Omental fat pad (tissue), 4 donors: ENCODE results near the gene ANKS1B. TPM values are rescaled to one million over a fixed set of nuclear protein-coding genes. Genes with fewer than 3 reads are reported as not detected.
"Not testable (repeated sequence)": the region's sequence is repeated elsewhere in the genome, so short reads cannot be mapped to it uniquely, and the experiment has no call there.

Source experiments
- ATAC-seq: fragments of 150-250 bp; one replicate; pipeline ENCODE4 v1.9.1; 2016; ENCODE audit warnings: mild to moderate bottlenecking, moderate library complexity; ENCODE audit not compliant: low FRiP score
- DNase-seq: peaks from one replicate; pipeline ENCODE4 v3.0.0-alpha.2; 2019; ENCODE audit warnings: low spot score
- total RNA-seq, 4 donors: library from RNA; depleted of rRNA; stranded (reverse); fragments of >200 nt; gene quantifications; one replicate each; pipeline ENCODE4 v1.1.0, GENCODE V29; 2016
- TF ChIP-seq, protein P1 (sequence below), 3 donors: fragments of 450-650 bp; IDR thresholded peaks; one replicate each; pipeline ENCODE4 v1.5.1; 2016 to 2017; ENCODE audit warnings: antibody characterized with exemption in 3 of 3, mild to moderate bottlenecking in 3 of 3, moderate library complexity in 2 of 3

Gene ANKS1B
- total RNA-seq, 4 donors from 2014 or later, result 5.5 to 26.4 (median 7.6) TPM

- ATAC-seq (no peak), DNase-seq (no peak)
- TF ChIP-seq, protein P1, sequence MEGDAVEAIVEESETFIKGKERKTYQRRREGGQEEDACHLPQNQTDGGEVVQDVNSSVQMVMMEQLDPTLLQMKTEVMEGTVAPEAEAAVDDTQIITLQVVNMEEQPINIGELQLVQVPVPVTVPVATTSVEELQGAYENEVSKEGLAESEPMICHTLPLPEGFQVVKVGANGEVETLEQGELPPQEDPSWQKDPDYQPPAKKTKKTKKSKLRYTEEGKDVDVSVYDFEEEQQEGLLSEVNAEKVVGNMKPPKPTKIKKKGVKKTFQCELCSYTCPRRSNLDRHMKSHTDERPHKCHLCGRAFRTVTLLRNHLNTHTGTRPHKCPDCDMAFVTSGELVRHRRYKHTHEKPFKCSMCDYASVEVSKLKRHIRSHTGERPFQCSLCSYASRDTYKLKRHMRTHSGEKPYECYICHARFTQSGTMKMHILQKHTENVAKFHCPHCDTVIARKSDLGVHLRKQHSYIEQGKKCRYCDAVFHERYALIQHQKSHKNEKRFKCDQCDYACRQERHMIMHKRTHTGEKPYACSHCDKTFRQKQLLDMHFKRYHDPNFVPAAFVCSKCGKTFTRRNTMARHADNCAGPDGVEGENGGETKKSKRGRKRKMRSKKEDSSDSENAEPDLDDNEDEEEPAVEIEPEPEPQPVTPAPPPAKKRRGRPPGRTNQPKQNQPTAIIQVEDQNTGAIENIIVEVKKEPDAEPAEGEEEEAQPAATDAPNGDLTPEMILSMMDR (IDR thresholded peaks at IDR 0.05), result no peak
Observed at GRCh38 chr12:99658671-99659349, 325.9 kb downstream of the ANKS1B start.

DNA sequence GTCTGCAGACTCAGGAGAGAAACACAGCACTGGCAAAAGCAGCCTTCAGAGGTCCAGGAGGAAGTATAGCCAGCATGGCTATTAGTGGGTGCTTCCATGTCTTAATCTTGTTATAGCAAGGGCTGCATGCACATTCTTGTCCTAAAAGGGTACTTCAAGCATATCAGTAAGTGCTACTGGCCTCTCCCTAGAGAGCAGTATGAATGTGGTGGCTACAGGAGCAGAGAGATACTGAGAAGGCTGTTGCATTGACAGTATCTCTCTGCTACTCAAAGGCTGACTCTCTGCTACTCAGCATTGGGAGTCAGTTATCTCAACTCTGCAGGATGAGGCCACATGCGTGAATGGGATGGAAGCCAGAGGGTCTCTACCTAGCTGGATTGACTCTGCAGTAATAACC, 335.2 kb downstream of the ANKS1B start:
- no peak for ATAC-seq
- DNase-seq, result no peak
- TF ChIP-seq, protein P1 (IDR thresholded peaks at IDR 0.05), result no peak

GRCh38 chr12:99648183-99648582, 336.6 kb downstream of the ANKS1B start:
- TF ChIP-seq, protein P1 (IDR thresholded peaks at IDR 0.05), result no peak
- DNase-seq (no peak), ATAC-seq (no peak)

DNA sequence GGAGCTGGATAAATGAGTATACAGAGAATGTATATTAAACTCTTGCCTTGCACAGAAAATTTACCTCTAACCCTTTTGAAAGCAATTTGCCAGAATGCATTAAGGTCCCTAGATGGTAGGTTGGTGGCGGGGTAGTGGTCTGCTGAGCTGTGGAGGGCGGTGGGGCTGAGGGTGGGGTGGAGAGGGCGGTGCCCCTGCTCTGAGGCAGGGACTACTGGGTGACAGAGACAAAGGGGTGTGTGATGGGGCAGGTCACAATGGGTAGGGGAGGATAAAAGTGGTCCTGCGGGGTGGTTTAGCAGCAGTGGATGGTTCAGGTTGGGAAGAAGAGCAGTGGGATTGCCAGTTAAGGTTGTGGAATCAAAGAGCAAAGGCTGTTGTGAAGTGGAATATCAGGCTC, 337.3 kb downstream of the ANKS1B start, which contains the start of gene GARIN6:
GARIN6 (plus strand) TSS at position 301 of the 400 bp plus-strand sequence. CDS start 422 bp downstream, outside the sequence.
- TF ChIP-seq, protein P1 (IDR thresholded peaks at IDR 0.05), result no peak
- DNase-seq (no peak), ATAC-seq (no peak)

DNA sequence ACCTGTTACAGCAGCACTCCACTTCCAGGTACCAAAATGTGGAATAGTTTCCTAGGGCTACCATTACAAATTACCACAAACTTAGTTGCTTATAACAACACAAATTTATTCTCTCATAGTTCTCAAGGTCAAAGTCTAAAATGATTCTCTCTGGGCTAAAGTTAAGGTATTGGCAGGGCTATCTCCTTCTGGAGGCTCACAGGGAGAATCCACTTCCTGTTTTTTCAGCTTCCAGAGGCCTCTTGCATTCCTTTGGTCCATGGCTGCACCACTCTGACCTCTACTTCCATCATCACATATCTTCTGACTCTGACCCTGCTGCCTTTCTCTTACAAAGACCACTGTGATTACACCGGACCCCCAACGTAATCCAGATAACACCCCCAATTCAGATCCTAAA, 340.1 kb downstream of the ANKS1B start:
- ATAC-seq, result no peak

GRCh38 chr12:99627459-99627858, 357.3 kb downstream of the ANKS1B start:
- ATAC-seq, result no peak
- TF ChIP-seq, protein P1 (IDR thresholded peaks at IDR 0.05), result no peak
- DNase-seq, result no peak

More for the DNA sequence above, 340.1 kb downstream of the ANKS1B start:
- TF ChIP-seq, protein P1 (IDR thresholded peaks at IDR 0.05), result no peak
- no peak for DNase-seq

GRCh38 chr12:99624591-99624990, 360.1 kb downstream of the ANKS1B start:
- not testable (repeated sequence) for DNase-seq, ATAC-seq
